Measurements from ENCODE around the gene IFITM2.

DNA sequence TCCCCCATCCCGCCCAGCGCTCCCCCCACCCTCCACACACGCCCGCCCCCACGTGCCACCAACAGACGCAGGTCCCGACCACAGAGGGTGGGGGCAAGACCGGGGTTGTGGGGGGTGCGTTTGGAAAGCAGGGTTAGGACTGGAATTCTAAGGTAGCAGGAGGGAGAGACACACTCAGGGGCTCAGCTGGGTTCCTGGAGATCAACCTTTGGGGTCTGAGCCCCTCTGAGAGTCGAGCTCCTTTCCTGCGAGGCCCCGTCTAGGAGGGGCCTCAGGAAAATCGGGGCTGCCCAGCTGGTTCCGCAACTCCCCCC is 18.3 kb upstream of the IFITM2 start:
- TF ChIP-seq CTCF (conservative IDR thresholded peaks at IDR 0.05) (no peak), ZFX (IDR thresholded peaks at IDR 0.05) (no peak)

All from C4-2B (cell line).